ENCODE data around the gene LIMCH1. TPM values are rescaled to one million over a fixed set of nuclear protein-coding genes. Genes with fewer than 3 reads are reported as not detected.
A peak's percentile ranks its signal among the peaks of the same experiment; 100 is the strongest.
"Not testable (repeated sequence)": the region's sequence is repeated elsewhere in the genome, so short reads cannot be mapped to it uniquely, and the experiment has no call there.

LIMCH1 gene
- total and polyA plus RNA-seq, 7 experiments from 2014 or later: 0.05 to 1.2 TPM; not detected in 5

DNA sequence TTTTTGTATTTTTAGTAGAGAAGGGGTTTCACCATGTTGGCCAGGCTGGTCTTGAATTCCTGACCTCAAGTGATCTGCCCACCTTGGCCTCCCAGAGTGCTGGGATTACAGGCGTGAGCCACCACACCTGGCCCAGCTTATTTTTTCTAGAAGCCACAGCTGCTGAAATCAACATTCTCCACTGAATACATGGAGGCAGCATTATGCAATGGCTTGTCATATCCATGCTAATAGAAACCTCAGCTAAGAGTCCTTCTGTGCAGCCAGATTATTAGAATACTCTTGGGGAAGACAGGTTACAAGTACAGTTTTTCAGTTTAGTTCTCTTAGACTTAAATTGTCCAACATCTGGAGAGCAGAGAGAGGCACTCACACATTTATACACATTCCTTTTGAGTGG lies 104.8 kb downstream of the LIMCH1 start:
- DNase-seq; POLR2A ChIA-PET; H3K36me3 Mint-ChIP-seq; H3K9me3 ChIP-seq (ENCODE audit: control insufficient read depth in 2 of 3, low read length in 3 of 3); H3K36me3 ChIP-seq (ENCODE audit: control insufficient read depth in 2 of 3, insufficient read depth in 3 of 3, low read length in 3 of 3); ATAC-seq; H3K4me3 ChIP-seq (ENCODE audit: low read length); H3K4me1 ChIP-seq (ENCODE audit: control insufficient read depth in 2 of 2, insufficient read depth in 2 of 2, low read length in 2 of 2); H3K27ac Mint-ChIP-seq; H3K9me3 Mint-ChIP-seq; intact Hi-C loops (cut with micrococcal nuclease); H3K27me3 ChIP-seq (ENCODE audit: control insufficient read depth in 2 of 2, insufficient read depth in 2 of 2, low read length in 2 of 2); H3K27ac ChIP-seq (ENCODE audit: low read depth, low read length); H3K4me3 Mint-ChIP-seq; H3K4me1 Mint-ChIP-seq: not testable (repeated sequence)
- CTCF ChIA-PET: interaction anchor here (0.6 kb wide), 1 partner anchor 1001 kb away, joined by 3 read pairs; no protein-coding TSS in a partner anchor
- H3K27me3 Mint-ChIP-seq: peaks cover 36 to 55% (median 39%) of the 10 kb centered on the region in 5 donors

DNA sequence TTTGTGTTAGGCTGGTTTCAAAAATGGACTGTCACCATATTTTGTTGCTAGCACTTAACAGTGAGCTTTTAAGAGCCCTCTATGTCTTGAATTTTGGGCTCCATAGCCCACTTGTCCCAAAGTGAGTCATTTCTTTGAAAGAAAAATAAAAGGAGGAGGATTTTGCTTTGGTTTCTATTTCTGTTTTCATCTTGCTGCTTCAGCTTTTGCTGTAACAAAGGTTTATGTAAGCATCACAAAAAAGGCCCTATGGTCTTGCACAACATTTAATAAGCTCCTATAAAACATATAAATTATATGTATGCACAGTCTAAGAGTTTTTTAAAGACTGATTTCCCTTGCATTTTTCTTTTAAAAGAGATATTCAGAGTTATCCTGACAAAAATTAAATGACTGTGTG lies 105.4 kb downstream of the LIMCH1 start:
- H3K9me3 Mint-ChIP-seq: peaks cover 0 to 6% (median 0%) of the 10 kb centered on the region in 11 donors
- ATAC-seq (no peak), DNase-seq (no peak)
- no peaks in the 10 kb centered on the region for H3K36me3 ChIP-seq (ENCODE audit: control insufficient read depth in 2 of 3, insufficient read depth in 3 of 3, low read length in 3 of 3)
- no peak overlapping the region for H3K4me3 Mint-ChIP-seq
- no peaks in the 10 kb centered on the region for H3K9me3 ChIP-seq (ENCODE audit: control insufficient read depth in 2 of 3, low read length in 3 of 3)
- CTCF ChIA-PET: interaction anchor here (0.6 kb wide), 1 partner anchor 1002 kb away, joined by 3 read pairs; no protein-coding TSS in a partner anchor
- peaks cover 34 to 59% (median 41%) of the 10 kb centered on the region in 5 donors for H3K27me3 Mint-ChIP-seq
- no peaks in the 10 kb centered on the region for H3K27me3 ChIP-seq (ENCODE audit: control insufficient read depth in 2 of 2, insufficient read depth in 2 of 2, low read length in 2 of 2)
- intact Hi-C loops (cut with micrococcal nuclease): no loop called here
- H3K36me3 Mint-ChIP-seq: no peaks in the 10 kb centered on the region
- H3K4me1 ChIP-seq (ENCODE audit: control insufficient read depth in 2 of 2, insufficient read depth in 2 of 2, low read length in 2 of 2): no peaks in the 10 kb centered on the region
- H3K27ac ChIP-seq (ENCODE audit: low read depth, low read length): no peak overlapping the region
- no peak overlapping the region for H3K27ac Mint-ChIP-seq
- no peak overlapping the region for H3K4me3 ChIP-seq (ENCODE audit: low read length)
- POLR2A ChIA-PET: no interaction called here
- peaks cover 0 to 1% (median 0%) of the 10 kb centered on the region in 7 donors for H3K4me1 Mint-ChIP-seq

DNA sequence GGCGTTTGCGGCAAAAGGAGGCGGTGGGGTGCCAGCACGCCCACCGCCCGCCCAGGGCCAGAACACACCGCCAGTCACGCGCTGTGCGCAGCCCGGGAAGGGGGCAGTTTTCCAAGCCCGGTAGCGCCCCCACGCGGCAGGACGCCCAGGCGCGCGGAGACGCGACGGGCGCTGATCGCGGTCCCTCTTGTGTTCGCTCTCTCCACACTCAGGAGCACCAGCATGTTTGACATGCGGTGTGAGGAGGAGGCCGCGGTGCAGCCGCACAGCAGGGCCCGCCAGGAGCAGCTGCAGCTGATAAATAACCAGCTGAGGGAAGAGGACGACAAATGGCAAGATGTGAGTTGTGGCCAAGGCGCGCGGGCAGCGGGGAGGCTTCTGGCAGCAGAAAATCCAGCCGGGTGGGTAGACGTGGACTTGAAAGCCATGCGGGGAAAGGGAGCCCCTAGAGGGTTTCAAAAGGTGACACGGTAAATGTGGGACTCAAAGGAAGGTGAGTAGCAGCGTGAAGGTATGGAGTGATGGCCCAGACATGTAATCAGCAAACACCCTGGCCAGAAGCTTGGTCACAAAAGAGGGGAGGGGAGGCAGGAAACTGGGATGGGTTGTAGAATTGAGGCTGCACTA lies 106.4 kb downstream of the LIMCH1 start:
- ATAC-seq (no peak), DNase-seq (peak in 1 of 9 donors; percentile 31)
- H3K27me3 Mint-ChIP-seq: peaks cover 34 to 52% (median 41%) of the 10 kb centered on the region in 5 donors
- H3K36me3 Mint-ChIP-seq: no peaks in the 10 kb centered on the region
- Histone ChIP-seq H3K27ac (ENCODE audit: low read depth, low read length) (no peak overlapping the region), H3K4me3 (ENCODE audit: low read length) (no peak overlapping the region), H3K4me1 (ENCODE audit: control insufficient read depth in 2 of 2, insufficient read depth in 2 of 2, low read length in 2 of 2) (no peaks in the 10 kb centered on the region), H3K36me3 (ENCODE audit: control insufficient read depth in 2 of 3, insufficient read depth in 3 of 3, low read length in 3 of 3) (no peaks in the 10 kb centered on the region), H3K9me3 (ENCODE audit: control insufficient read depth in 2 of 3, low read length in 3 of 3) (no peaks in the 10 kb centered on the region), H3K27me3 (ENCODE audit: control insufficient read depth in 2 of 2, insufficient read depth in 2 of 2, low read length in 2 of 2) (no peaks in the 10 kb centered on the region)
- H3K4me1 Mint-ChIP-seq: peaks cover 0 to 1% (median 0%) of the 10 kb centered on the region in 7 donors
- intact Hi-C loops (cut with micrococcal nuclease): no loop called here
- ChIA-PET POLR2A (no interaction called here), CTCF (no interaction called here)
- H3K4me3 Mint-ChIP-seq: peak overlapping the region in 1 of 10 donors; percentile 20
- H3K27ac Mint-ChIP-seq: no peak overlapping the region
- peaks cover 0 to 6% (median 0%) of the 10 kb centered on the region in 11 donors for H3K9me3 Mint-ChIP-seq

DNA sequence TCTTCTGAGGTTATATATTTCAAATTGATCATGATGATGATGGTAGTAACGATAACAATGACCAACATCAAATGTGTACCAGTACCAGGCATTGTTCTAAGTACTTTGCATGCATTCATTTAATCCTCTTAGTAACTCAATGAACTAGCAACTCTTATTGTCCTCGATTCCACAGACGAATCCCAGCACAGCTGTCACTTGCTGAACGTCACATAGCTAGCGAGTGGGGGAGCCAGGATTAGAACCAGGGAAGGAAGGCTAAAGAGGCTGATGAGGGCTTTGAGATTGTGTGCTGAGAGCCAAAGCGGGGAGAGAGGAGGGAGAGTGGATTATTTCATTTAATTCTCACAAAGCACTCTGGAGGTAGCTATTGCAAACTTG lies 106.9 kb downstream of the LIMCH1 start:
- Histone ChIP-seq H3K27ac (ENCODE audit: low read depth, low read length) (no peak overlapping the region), H3K36me3 (ENCODE audit: control insufficient read depth in 2 of 3, insufficient read depth in 3 of 3, low read length in 3 of 3) (no peaks in the 10 kb centered on the region), H3K27me3 (ENCODE audit: control insufficient read depth in 2 of 2, insufficient read depth in 2 of 2, low read length in 2 of 2) (no peaks in the 10 kb centered on the region), H3K4me1 (ENCODE audit: control insufficient read depth in 2 of 2, insufficient read depth in 2 of 2, low read length in 2 of 2) (no peaks in the 10 kb centered on the region), H3K9me3 (ENCODE audit: control insufficient read depth in 2 of 3, low read length in 3 of 3) (no peaks in the 10 kb centered on the region), H3K4me3 (ENCODE audit: low read length) (no peak overlapping the region)
- ChIA-PET POLR2A (no interaction called here), CTCF (no interaction called here)
- Mint-ChIP-seq H3K9me3 (peaks cover 0 to 6% (median 0%) of the 10 kb centered on the region in 11 donors), H3K27ac (no peak overlapping the region), H3K4me3 (no peak overlapping the region), H3K27me3 (peaks cover 36 to 47% (median 39%) of the 10 kb centered on the region in 5 donors), H3K4me1 (peaks cover 0 to 1% (median 0%) of the 10 kb centered on the region in 7 donors), H3K36me3 (no peaks in the 10 kb centered on the region)
- DNase-seq: no peak
- ATAC-seq: no peak
- intact Hi-C loops (cut with micrococcal nuclease): no loop called here

DNA sequence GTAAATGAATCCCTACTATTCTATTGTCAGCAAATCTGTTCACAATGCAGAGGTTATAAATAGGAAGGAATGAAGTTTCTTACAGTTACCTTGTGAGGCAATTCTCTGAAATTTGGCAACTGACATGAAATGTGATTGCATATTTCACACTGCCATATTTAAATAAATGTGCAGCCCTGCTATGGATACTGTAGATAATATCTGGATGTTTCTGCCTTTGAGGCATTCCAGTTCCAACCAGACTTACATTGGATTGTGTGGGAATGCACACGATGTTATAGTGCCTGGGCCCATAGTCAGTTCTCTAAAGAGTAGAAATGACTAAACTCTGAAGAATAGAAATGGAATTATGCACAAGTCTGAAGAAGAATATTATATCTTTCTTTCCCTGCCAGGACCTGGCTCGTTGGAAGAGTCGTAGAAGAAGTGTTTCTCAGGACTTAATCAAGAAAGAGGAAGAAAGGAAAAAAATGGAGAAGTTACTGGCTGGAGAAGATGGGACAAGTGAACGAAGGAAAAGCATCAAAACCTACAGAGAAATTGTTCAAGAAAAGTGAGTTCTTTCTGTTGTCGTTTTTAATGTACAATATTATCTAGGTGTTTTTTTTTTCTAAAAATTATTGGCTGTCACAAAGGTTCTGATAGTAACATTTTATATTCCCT lies 107.9 kb downstream of the LIMCH1 start:
- Histone ChIP-seq H3K9me3 (ENCODE audit: control insufficient read depth in 2 of 3, low read length in 3 of 3) (no peaks in the 10 kb centered on the region), H3K27ac (ENCODE audit: low read depth, low read length) (no peak overlapping the region), H3K4me3 (ENCODE audit: low read length) (no peak overlapping the region), H3K27me3 (ENCODE audit: control insufficient read depth in 2 of 2, insufficient read depth in 2 of 2, low read length in 2 of 2) (no peaks in the 10 kb centered on the region), H3K4me1 (ENCODE audit: control insufficient read depth in 2 of 2, insufficient read depth in 2 of 2, low read length in 2 of 2) (no peaks in the 10 kb centered on the region), H3K36me3 (ENCODE audit: control insufficient read depth in 2 of 3, insufficient read depth in 3 of 3, low read length in 3 of 3) (no peaks in the 10 kb centered on the region)
- Mint-ChIP-seq H3K27ac (no peak overlapping the region), H3K27me3 (peaks cover 33 to 46% (median 41%) of the 10 kb centered on the region in 5 donors), H3K9me3 (peaks cover 0 to 6% (median 0%) of the 10 kb centered on the region in 11 donors), H3K4me1 (peaks cover 0 to 1% (median 0%) of the 10 kb centered on the region in 7 donors), H3K36me3 (no peaks in the 10 kb centered on the region), H3K4me3 (no peak overlapping the region)
- DNase-seq (no peak), ATAC-seq (no peak)
- intact Hi-C loops (cut with micrococcal nuclease): no loop called here
- CTCF ChIA-PET: no interaction called here
- POLR2A ChIA-PET: no interaction called here

DNA sequence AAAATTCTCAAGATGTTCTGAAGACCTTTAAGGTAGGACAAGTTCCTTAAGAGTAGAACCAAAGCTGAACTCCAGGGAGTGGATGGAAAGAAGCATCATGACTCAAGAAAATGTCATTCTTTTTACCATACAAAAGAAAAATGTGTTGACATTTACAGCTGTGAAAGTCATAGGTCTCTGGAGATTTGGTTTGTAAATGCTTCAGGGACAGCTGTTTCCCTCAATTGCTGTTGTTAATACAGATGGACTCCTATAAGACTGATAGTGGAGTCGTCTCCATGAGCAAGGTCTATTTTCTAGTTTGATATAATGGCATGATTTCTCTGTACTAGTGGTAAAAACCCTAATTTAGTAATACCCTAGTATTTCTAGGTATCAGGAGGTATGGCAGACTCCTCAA lies 108.9 kb downstream of the LIMCH1 start:
- CTCF ChIA-PET: no interaction called here
- no peak overlapping the region for H3K27ac ChIP-seq (ENCODE audit: low read depth, low read length)

DNA sequence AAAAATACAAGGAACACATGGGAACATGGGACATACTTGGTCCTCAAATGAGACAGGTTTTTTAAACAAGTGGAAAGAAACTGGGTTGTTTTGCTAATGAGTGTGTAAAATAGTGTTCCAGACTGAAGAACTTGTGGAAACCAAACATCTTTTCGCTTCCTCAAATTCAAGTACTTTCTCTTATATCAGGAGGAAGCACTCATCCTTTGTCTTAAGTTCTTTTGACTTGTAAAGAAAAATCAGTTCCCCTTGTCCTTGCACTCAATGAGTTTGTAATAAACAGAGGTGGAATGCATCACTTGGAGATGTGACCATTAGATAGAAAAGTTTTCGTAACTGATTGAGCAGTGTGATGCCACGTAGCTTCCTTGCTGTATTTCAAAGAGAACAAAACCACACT lies 109.4 kb downstream of the LIMCH1 start:
- Mint-ChIP-seq H3K36me3 (no peaks in the 10 kb centered on the region), H3K27me3 (peaks cover 32 to 46% (median 41%) of the 10 kb centered on the region in 5 donors), H3K9me3 (peaks cover 0 to 6% (median 0%) of the 10 kb centered on the region in 11 donors), H3K4me3 (no peak overlapping the region), H3K27ac (no peak overlapping the region), H3K4me1 (peaks cover 0 to 1% (median 0%) of the 10 kb centered on the region in 7 donors)
- no peaks in the 10 kb centered on the region for H3K36me3 ChIP-seq (ENCODE audit: control insufficient read depth in 2 of 3, insufficient read depth in 3 of 3, low read length in 3 of 3)
- H3K27me3 ChIP-seq (ENCODE audit: control insufficient read depth in 2 of 2, insufficient read depth in 2 of 2, low read length in 2 of 2): no peaks in the 10 kb centered on the region
- intact Hi-C loops (cut with micrococcal nuclease): no loop called here
- no peak overlapping the region for H3K27ac ChIP-seq (ENCODE audit: low read depth, low read length)
- ATAC-seq: no peak
- H3K9me3 ChIP-seq (ENCODE audit: control insufficient read depth in 2 of 3, low read length in 3 of 3): no peaks in the 10 kb centered on the region
- H3K4me3 ChIP-seq (ENCODE audit: low read length): no peak overlapping the region
- POLR2A ChIA-PET: no interaction called here
- no peaks in the 10 kb centered on the region for H3K4me1 ChIP-seq (ENCODE audit: control insufficient read depth in 2 of 2, insufficient read depth in 2 of 2, low read length in 2 of 2)
- DNase-seq: no peak
- CTCF ChIA-PET: no interaction called here

More for the DNA sequence above, 108.9 kb downstream of the LIMCH1 start:
- peaks cover 0 to 6% (median 0%) of the 10 kb centered on the region in 11 donors for H3K9me3 Mint-ChIP-seq
- H3K4me3 Mint-ChIP-seq: no peak overlapping the region
- Histone ChIP-seq H3K4me1 (ENCODE audit: control insufficient read depth in 2 of 2, insufficient read depth in 2 of 2, low read length in 2 of 2) (no peaks in the 10 kb centered on the region), H3K4me3 (ENCODE audit: low read length) (no peak overlapping the region), H3K36me3 (ENCODE audit: control insufficient read depth in 2 of 3, insufficient read depth in 3 of 3, low read length in 3 of 3) (no peaks in the 10 kb centered on the region), H3K9me3 (ENCODE audit: control insufficient read depth in 2 of 3, low read length in 3 of 3) (no peaks in the 10 kb centered on the region), H3K27me3 (ENCODE audit: control insufficient read depth in 2 of 2, insufficient read depth in 2 of 2, low read length in 2 of 2) (no peaks in the 10 kb centered on the region)
- intact Hi-C loops (cut with micrococcal nuclease): no loop called here
- no peak for ATAC-seq
- H3K36me3 Mint-ChIP-seq: no peaks in the 10 kb centered on the region
- H3K27me3 Mint-ChIP-seq: peaks cover 32 to 46% (median 41%) of the 10 kb centered on the region in 5 donors
- no peak for DNase-seq
- no peak overlapping the region for H3K27ac Mint-ChIP-seq
- peaks cover 0 to 1% (median 0%) of the 10 kb centered on the region in 7 donors for H3K4me1 Mint-ChIP-seq
- POLR2A ChIA-PET: no interaction called here

Measured in naive thymus-derived CD4-positive, alpha-beta T cell (primary cell).